Measurements from ENCODE around the gene SPTAN1.

- TF ChIP-seq CTCF (conservative IDR thresholded peaks at IDR 0.05; ENCODE audit: low read depth in 2 of 2), result no peak
- no peak for TF ChIP-seq EZH2 (IDR thresholded peaks at IDR 0.05; ENCODE audit: low read depth, unreplicated experiment)
- no peak for TF ChIP-seq POLR2AphosphoS5 (IDR thresholded peaks at IDR 0.05; ENCODE audit: low read depth)
- no peak for TF ChIP-seq ZNF331 (CRISPR knock-in tag; IDR thresholded peaks at IDR 0.05; ENCODE audit: low read depth)
- TF ChIP-seq CREB1 (CRISPR knock-in tag; IDR thresholded peaks at IDR 0.05; ENCODE audit: low read depth), result no peak
- TF ChIP-seq REST (IDR thresholded peaks at IDR 0.05; ENCODE audit: unreplicated experiment), result no peak
- TF ChIP-seq JUNB (IDR thresholded peaks at IDR 0.05; ENCODE audit: unreplicated experiment), result no peak
- no peak for TF ChIP-seq EZH2phosphoT487 (IDR thresholded peaks at IDR 0.05; ENCODE audit: unreplicated experiment)
- TF ChIP-seq NANOG (IDR thresholded peaks at IDR 0.05; ENCODE audit: borderline replicate concordance), result no peak
- no peak for TF ChIP-seq ZNF114 (CRISPR knock-in tag; IDR thresholded peaks at IDR 0.05)
- TF ChIP-seq ETS1 (IDR thresholded peaks at IDR 0.05), result no peak
These were observed 67.4 kb downstream of the SPTAN1 start for GRCh38 chr9:128619779-128620178.
